ENCODE data around the gene PDYN.

- TF ChIP-seq EZH2 (IDR thresholded peaks at IDR 0.05; ENCODE audit: borderline replicate concordance, insufficient read depth, low read depth, low read length, poor library complexity, severe bottlenecking) (no peak), CTCF (IDR thresholded peaks at IDR 0.05) (no peak)
Observed at GRCh38 chr20:1994627-1995026, 769 bp upstream of the PDYN start.

All from B cell (primary cell).